Panc1 (cell line): Measurements from ENCODE around the gene NNMT.

Experiments used
- POLR2AphosphoS5 ChIP-seq: IDR thresholded peaks from 2 replicates; pipeline ENCODE4 v1.6.1; 2012; ENCODE audit warnings: mild to moderate bottlenecking, low read depth, low read length, moderate library complexity
- SIN3A ChIP-seq: IDR thresholded peaks from 2 replicates; pipeline ENCODE4 v1.6.1; 2012; ENCODE audit warnings: low read depth, mild to moderate bottlenecking, low read length, moderate library complexity, borderline replicate concordance; ENCODE audit not compliant: insufficient read depth
- TCF7L2 ChIP-seq: IDR thresholded peaks from 2 replicates; pipeline ENCODE4 v1.6.1; 2011; ENCODE audit warnings: mild to moderate bottlenecking, low read depth, low read length, inconsistent platforms
- TF ChIP-seq, protein P1 (sequence below): fragments of 450-650 bp; IDR thresholded peaks from 2 replicates; pipeline ENCODE4 v1.5.1; 2017; ENCODE audit warnings: mild to moderate bottlenecking
- TF ChIP-seq, protein P2 (sequence below), 2 experiments: IDR thresholded peaks; 2 replicates each; pipeline ENCODE4 v1.6.1; 2011 to 2012; ENCODE audit warnings: low read depth in 2 of 2, control low read depth in 1 of 2, low read length in 1 of 2, mild to moderate bottlenecking in 1 of 2, moderate library complexity in 1 of 2; ENCODE audit not compliant: insufficient read depth in 1 of 2

DNA sequence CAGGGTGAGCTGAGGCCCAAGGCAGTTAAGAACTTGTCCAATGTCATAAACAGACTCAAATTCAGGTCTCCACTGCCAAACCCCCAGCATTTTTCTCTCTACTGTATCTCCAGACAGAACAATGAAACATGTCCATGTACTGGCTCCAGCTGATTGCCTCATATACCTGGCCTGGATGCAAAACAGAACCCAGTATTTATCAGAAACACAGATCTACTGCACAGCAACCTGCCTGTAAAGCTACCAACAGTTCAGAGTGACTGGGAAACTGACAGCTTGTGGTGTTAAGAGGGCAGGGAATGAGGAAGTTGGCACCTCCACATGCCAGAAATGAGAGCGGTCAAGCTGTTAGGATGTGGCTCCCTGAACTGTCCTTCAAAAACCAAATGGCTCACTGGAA is 62.5 kb downstream of the NNMT start:
- TF ChIP-seq POLR2AphosphoS5 (no peak), SIN3A (no peak), TCF7L2 (no peak)
- TF ChIP-seq, protein P1, sequence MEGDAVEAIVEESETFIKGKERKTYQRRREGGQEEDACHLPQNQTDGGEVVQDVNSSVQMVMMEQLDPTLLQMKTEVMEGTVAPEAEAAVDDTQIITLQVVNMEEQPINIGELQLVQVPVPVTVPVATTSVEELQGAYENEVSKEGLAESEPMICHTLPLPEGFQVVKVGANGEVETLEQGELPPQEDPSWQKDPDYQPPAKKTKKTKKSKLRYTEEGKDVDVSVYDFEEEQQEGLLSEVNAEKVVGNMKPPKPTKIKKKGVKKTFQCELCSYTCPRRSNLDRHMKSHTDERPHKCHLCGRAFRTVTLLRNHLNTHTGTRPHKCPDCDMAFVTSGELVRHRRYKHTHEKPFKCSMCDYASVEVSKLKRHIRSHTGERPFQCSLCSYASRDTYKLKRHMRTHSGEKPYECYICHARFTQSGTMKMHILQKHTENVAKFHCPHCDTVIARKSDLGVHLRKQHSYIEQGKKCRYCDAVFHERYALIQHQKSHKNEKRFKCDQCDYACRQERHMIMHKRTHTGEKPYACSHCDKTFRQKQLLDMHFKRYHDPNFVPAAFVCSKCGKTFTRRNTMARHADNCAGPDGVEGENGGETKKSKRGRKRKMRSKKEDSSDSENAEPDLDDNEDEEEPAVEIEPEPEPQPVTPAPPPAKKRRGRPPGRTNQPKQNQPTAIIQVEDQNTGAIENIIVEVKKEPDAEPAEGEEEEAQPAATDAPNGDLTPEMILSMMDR, result no peak
- TF ChIP-seq, protein P2, sequence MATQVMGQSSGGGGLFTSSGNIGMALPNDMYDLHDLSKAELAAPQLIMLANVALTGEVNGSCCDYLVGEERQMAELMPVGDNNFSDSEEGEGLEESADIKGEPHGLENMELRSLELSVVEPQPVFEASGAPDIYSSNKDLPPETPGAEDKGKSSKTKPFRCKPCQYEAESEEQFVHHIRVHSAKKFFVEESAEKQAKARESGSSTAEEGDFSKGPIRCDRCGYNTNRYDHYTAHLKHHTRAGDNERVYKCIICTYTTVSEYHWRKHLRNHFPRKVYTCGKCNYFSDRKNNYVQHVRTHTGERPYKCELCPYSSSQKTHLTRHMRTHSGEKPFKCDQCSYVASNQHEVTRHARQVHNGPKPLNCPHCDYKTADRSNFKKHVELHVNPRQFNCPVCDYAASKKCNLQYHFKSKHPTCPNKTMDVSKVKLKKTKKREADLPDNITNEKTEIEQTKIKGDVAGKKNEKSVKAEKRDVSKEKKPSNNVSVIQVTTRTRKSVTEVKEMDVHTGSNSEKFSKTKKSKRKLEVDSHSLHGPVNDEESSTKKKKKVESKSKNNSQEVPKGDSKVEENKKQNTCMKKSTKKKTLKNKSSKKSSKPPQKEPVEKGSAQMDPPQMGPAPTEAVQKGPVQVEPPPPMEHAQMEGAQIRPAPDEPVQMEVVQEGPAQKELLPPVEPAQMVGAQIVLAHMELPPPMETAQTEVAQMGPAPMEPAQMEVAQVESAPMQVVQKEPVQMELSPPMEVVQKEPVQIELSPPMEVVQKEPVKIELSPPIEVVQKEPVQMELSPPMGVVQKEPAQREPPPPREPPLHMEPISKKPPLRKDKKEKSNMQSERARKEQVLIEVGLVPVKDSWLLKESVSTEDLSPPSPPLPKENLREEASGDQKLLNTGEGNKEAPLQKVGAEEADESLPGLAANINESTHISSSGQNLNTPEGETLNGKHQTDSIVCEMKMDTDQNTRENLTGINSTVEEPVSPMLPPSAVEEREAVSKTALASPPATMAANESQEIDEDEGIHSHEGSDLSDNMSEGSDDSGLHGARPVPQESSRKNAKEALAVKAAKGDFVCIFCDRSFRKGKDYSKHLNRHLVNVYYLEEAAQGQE (IDR thresholded peaks at IDR 0.05; ENCODE audit: insufficient read depth in 1 of 2, low read depth in 2 of 2, low read length in 1 of 2), result no peak
